ENCODE results near the gene ABCA1. TPM values are rescaled to one million over a fixed set of nuclear protein-coding genes. Genes with fewer than 3 reads are reported as not detected.
A peak's percentile ranks its signal among the peaks of the same experiment; 100 is the strongest.

The ABCA1 gene
- total RNA-seq, 4 donors from 2014 or later = 4.9 to 23.8 (median 21.5) TPM

- ATAC-seq = no peak
- no peak for DNase-seq
- no peak overlapping the region for H3K4me3 ChIP-seq
- no peaks in the 10 kb centered on the region for H3K27me3 ChIP-seq
- H3K9me3 ChIP-seq = no peaks in the 10 kb centered on the region
- no peaks in the 10 kb centered on the region for H3K4me1 ChIP-seq
- TF ChIP-seq CTCF (IDR thresholded peaks at IDR 0.05 in 4 of 5, conservative IDR thresholded peaks at IDR 0.05 in 1 of 5) = no peak
- no peak for TF ChIP-seq POLR2A (IDR thresholded peaks at IDR 0.05)
- peaks cover 0 to 50% of the 10 kb centered on the region in 2 donors for H3K36me3 ChIP-seq
- H3K27ac ChIP-seq = no peak overlapping the region
- in situ Hi-C loops (cut with MboI; ENCODE audit: low sequenced_read_pairs in 4 of 4) (no loop called here), intact Hi-C loops (cut with DNase I; ENCODE audit: low total_unique reads) (no loop called here)
Measured at GRCh38 chr9:104843644-104844240, 84.2 kb downstream of the ABCA1 start.

GRCh38 chr9:104842698-104843097 is 85.3 kb downstream of the ABCA1 start:
- Histone ChIP-seq H3K27ac (no peak overlapping the region), H3K9me3 (no peaks in the 10 kb centered on the region), H3K27me3 (no peaks in the 10 kb centered on the region), H3K4me3 (no peak overlapping the region), H3K36me3 (peaks cover 0 to 55% of the 10 kb centered on the region in 2 donors), H3K4me1 (no peaks in the 10 kb centered on the region)
- no peak for TF ChIP-seq POLR2A (IDR thresholded peaks at IDR 0.05)
- no peak for TF ChIP-seq CTCF (IDR thresholded peaks at IDR 0.05 in 4 of 5, conservative IDR thresholded peaks at IDR 0.05 in 1 of 5)
- in situ Hi-C loops (cut with MboI; ENCODE audit: low sequenced_read_pairs in 4 of 4) (no loop called here), intact Hi-C loops (cut with DNase I; ENCODE audit: low total_unique reads) (no loop called here)
- DNase-seq (no peak), ATAC-seq (no peak)

- H3K9me3 ChIP-seq = no peaks in the 10 kb centered on the region
- no peaks in the 10 kb centered on the region for H3K27me3 ChIP-seq
- DNase-seq = no peak
- in situ Hi-C loops (cut with MboI; ENCODE audit: low sequenced_read_pairs in 4 of 4) (no loop called here), intact Hi-C loops (cut with DNase I; ENCODE audit: low total_unique reads) (no loop called here)
- no peak overlapping the region for H3K4me3 ChIP-seq
- ATAC-seq = peak in 1 of 2 donors; percentile 26
- H3K36me3 ChIP-seq = peaks cover 0 to 65% of the 10 kb centered on the region in 2 donors
- H3K4me1 ChIP-seq = no peaks in the 10 kb centered on the region
- H3K27ac ChIP-seq = no peak overlapping the region
- TF ChIP-seq POLR2A (IDR thresholded peaks at IDR 0.05) (no peak), CTCF (IDR thresholded peaks at IDR 0.05 in 4 of 5, conservative IDR thresholded peaks at IDR 0.05 in 1 of 5) (no peak)
Measured at GRCh38 chr9:104841601-104842141, 86.3 kb downstream of the ABCA1 start.

GRCh38 chr9:104838958-104839357 is 89.0 kb downstream of the ABCA1 start:
- TF ChIP-seq CTCF (IDR thresholded peaks at IDR 0.05 in 4 of 5, conservative IDR thresholded peaks at IDR 0.05 in 1 of 5) (no peak), POLR2A (IDR thresholded peaks at IDR 0.05) (no peak)
- ATAC-seq (no peak), DNase-seq (no peak)
- H3K27ac ChIP-seq = no peak overlapping the region
- H3K27me3 ChIP-seq = no peaks in the 10 kb centered on the region
- in situ Hi-C loops (cut with MboI; ENCODE audit: low sequenced_read_pairs in 4 of 4) = no loop called here
- intact Hi-C loops (cut with DNase I; ENCODE audit: low total_unique reads) = no loop called here
- no peak overlapping the region for H3K4me3 ChIP-seq
- H3K9me3 ChIP-seq = no peaks in the 10 kb centered on the region
- H3K4me1 ChIP-seq = no peaks in the 10 kb centered on the region
- H3K36me3 ChIP-seq = peaks cover 0 to 64% of the 10 kb centered on the region in 2 donors
